ENCODE results near the gene LGMN.
A peak's percentile ranks its signal among the peaks of the same experiment; 100 is the strongest.

DNA sequence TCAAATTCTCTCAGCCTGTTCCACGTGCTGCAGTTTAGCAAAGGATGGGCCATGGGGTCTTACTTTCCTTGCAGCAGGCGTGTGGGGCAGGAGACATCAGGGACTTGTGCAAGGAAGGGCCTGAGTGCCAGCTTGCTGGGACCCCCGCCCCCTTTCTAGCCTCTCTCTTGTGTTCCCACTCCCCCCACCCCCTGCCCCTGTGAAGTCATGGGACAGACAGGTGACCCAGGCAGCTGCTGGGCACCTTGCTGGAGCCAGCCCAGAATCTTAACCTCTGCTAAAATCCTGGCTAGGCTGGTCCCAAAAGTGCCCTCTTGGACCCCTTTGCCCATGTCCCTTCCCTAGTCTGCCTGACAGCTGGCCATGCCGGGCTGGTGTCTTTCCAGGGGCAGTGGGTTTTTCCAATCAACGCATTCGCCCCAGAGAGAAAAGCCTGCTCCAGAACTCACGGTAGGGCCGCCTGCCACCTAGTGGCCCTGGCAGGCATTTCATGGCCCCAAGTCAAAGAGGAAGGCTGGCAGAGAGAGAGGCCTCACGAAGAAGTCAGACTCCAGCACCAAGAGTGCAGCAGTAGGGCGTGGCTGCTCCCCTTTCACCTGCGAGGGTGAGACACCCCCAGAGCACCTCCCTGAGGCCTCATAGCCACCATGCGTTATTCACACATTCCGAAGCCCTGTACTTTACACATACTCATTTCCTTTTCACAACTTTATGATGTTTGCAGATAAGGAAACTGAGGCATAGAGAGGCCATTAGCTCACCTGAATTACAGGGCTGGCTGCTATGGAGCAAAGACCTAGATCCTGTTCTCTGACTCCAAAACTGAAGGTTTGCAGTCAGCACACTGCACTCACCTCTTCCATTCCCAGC, 67.4 kb downstream of the LGMN start:
- TF ChIP-seq ZNF404 (tag by site-specific recombination; IDR thresholded peaks at IDR 0.05) (no peak), KLF9 (tag by site-specific recombination; IDR thresholded peaks at IDR 0.05; ENCODE audit: low read depth) (no peak), ZNF768 (tag by site-specific recombination; IDR thresholded peaks at IDR 0.05) (no peak), ZNF664 (tag by site-specific recombination; IDR thresholded peaks at IDR 0.05) (no peak), ATF2 (tag by site-specific recombination; IDR thresholded peaks at IDR 0.05; ENCODE audit: low read depth) (no peak), BCL11A (tag by site-specific recombination; IDR thresholded peaks at IDR 0.05; ENCODE audit: low read depth) (no peak), YY1 (tag by site-specific recombination; IDR thresholded peaks at IDR 0.05) (no peak)
- TF ChIP-seq, protein P1, sequence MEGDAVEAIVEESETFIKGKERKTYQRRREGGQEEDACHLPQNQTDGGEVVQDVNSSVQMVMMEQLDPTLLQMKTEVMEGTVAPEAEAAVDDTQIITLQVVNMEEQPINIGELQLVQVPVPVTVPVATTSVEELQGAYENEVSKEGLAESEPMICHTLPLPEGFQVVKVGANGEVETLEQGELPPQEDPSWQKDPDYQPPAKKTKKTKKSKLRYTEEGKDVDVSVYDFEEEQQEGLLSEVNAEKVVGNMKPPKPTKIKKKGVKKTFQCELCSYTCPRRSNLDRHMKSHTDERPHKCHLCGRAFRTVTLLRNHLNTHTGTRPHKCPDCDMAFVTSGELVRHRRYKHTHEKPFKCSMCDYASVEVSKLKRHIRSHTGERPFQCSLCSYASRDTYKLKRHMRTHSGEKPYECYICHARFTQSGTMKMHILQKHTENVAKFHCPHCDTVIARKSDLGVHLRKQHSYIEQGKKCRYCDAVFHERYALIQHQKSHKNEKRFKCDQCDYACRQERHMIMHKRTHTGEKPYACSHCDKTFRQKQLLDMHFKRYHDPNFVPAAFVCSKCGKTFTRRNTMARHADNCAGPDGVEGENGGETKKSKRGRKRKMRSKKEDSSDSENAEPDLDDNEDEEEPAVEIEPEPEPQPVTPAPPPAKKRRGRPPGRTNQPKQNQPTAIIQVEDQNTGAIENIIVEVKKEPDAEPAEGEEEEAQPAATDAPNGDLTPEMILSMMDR (tag by site-specific recombination; IDR thresholded peaks at IDR 0.05): peak; percentile 72

All from HEK293 (cell line).